WTC11 (cell line): ENCODE results near the gene MT1G. TPM values are rescaled to one million over a fixed set of nuclear protein-coding genes. Genes with fewer than 3 reads are reported as not detected.

Experiments used
- ATAC-seq: fragments of 200-7000 bp; cut with Tn5 transposase; 2 replicates; pipeline ENCODE4 v1.10.0; 2021; ENCODE audit warnings: mild to moderate bottlenecking, moderate library complexity
- CTCF ChIA-PET: fragments of 300-600 bp; sonication (Branson Sonifier 250); formaldehyde crosslinking; loops from one replicate; lab custom pipeline; 2021; ENCODE audit warnings: antibody characterized with exemption; lab: Charles Lee
- POLR2A ChIA-PET: fragments of 350-600 bp; sonication (Branson Sonifier 250); formaldehyde crosslinking; loops from one replicate; lab custom pipeline; 2021; ENCODE audit warnings: antibody characterized with exemption; lab: Charles Lee
- DNase-seq: peaks from one replicate; pipeline ENCODE4 v3.0.0; 2021; ENCODE audit warnings: low spot score
- H3K27ac Mint-ChIP-seq: 2 replicates; pipeline ENCODE4 v1.8.0; 2021; ENCODE audit warnings: mixed read lengths
- H3K27me3 Mint-ChIP-seq: 2 replicates; pipeline ENCODE4 v1.8.0; 2021; ENCODE audit warnings: low read depth, mild to moderate bottlenecking, moderate library complexity, mixed read lengths
- H3K36me3 Mint-ChIP-seq: 2 replicates; pipeline ENCODE4 v1.8.0; 2021; ENCODE audit warnings: mixed read lengths
- H3K4me1 Mint-ChIP-seq: 2 replicates; pipeline ENCODE4 v1.8.0; 2022; ENCODE audit warnings: mixed read lengths
- H3K4me3 Mint-ChIP-seq: 2 replicates; pipeline ENCODE4 v1.8.0; 2021; ENCODE audit warnings: mild to moderate bottlenecking, moderate library complexity, mixed read lengths
- H3K9me3 Mint-ChIP-seq: 2 replicates; pipeline ENCODE4 v1.8.0; 2021; ENCODE audit warnings: mixed read lengths
- CBFB ChIP-seq: sonication (generic); formaldehyde crosslinking; IDR thresholded peaks from 2 replicates; pipeline ENCODE4 v1.8.1; 2022; ENCODE audit warnings: mild to moderate bottlenecking, low read depth, missing genetic modification reagents
- FOXK1 ChIP-seq: sonication (generic); formaldehyde crosslinking; IDR thresholded peaks from 2 replicates; pipeline ENCODE4 v1.8.0; 2022; ENCODE audit warnings: mild to moderate bottlenecking, moderate library complexity, missing genetic modification reagents
- GABPB1 ChIP-seq: sonication (generic); formaldehyde crosslinking; IDR thresholded peaks from 2 replicates; pipeline ENCODE4 v1.8.1; 2023; ENCODE audit warnings: mild to moderate bottlenecking, missing genetic modification reagents
- IRF2 ChIP-seq: sonication (generic); formaldehyde crosslinking; IDR thresholded peaks from 2 replicates; pipeline ENCODE4 v1.8.0; 2022; ENCODE audit warnings: low read depth, missing genetic modification reagents, borderline replicate concordance
- MYBL2 ChIP-seq: sonication (generic); formaldehyde crosslinking; IDR thresholded peaks from 2 replicates; pipeline ENCODE4 v1.8.1; 2023; ENCODE audit warnings: mild to moderate bottlenecking, moderate library complexity, missing genetic modification reagents
- NFE2L1 ChIP-seq: sonication (generic); formaldehyde crosslinking; IDR thresholded peaks from 2 replicates; pipeline ENCODE4 v1.8.1; 2023; ENCODE audit warnings: missing genetic modification reagents
- NFYB ChIP-seq: sonication (generic); formaldehyde crosslinking; conservative IDR thresholded peaks from 2 replicates; pipeline ENCODE4 v1.8.0; 2022; ENCODE audit warnings: low read depth, missing genetic modification reagents
- NR1H2 ChIP-seq: sonication (generic); formaldehyde crosslinking; IDR thresholded peaks from 2 replicates; pipeline ENCODE4 v1.9.0; 2021; ENCODE audit warnings: mild to moderate bottlenecking, moderate library complexity, missing genetic modification reagents
- PRRX2 ChIP-seq: fragments of 250-450 bp; sonication (Bioruptor Pico); IDR thresholded peaks from 2 replicates; pipeline ENCODE4 v1.8.0; 2021; ENCODE audit warnings: mild to moderate bottlenecking
- SOX15 ChIP-seq: fragments of 250-450 bp; sonication (Bioruptor Pico); IDR thresholded peaks from 2 replicates; pipeline ENCODE4 v1.9.0; 2021; ENCODE audit warnings: mild to moderate bottlenecking
- SP1 ChIP-seq: sonication (generic); formaldehyde crosslinking; conservative IDR thresholded peaks from 2 replicates; pipeline ENCODE4 v1.8.1; 2022; ENCODE audit warnings: missing genetic modification reagents
- TCF7 ChIP-seq: sonication (generic); formaldehyde crosslinking; IDR thresholded peaks from 2 replicates; pipeline ENCODE4 v1.8.0; 2022; ENCODE audit warnings: mild to moderate bottlenecking, low read depth, missing genetic modification reagents, moderate library complexity
- ZNF396 ChIP-seq: fragments of 250-450 bp; sonication (Bioruptor Pico); IDR thresholded peaks from 2 replicates; pipeline ENCODE4 v1.8.0; 2021; ENCODE audit warnings: mild to moderate bottlenecking, moderate library complexity, borderline replicate concordance
- ZNF416 ChIP-seq: fragments of 250-450 bp; sonication (Bioruptor Pico); IDR thresholded peaks from 2 replicates; pipeline ENCODE4 v1.9.0; 2021; ENCODE audit warnings: mild to moderate bottlenecking, inconsistent platforms
- total RNA-seq: library from RNA; stranded (reverse); gene quantifications from 3 replicates; pipeline ENCODE4 v1.2.3, GENCODE V29; 2021
- TF ChIP-seq, protein P1 (sequence below): sonication (generic); formaldehyde crosslinking; IDR thresholded peaks from 2 replicates; pipeline ENCODE4 v1.8.0; 2022; ENCODE audit warnings: mild to moderate bottlenecking, missing genetic modification reagents
- TF ChIP-seq, protein P2 (sequence below): fragments of 250-450 bp; sonication (Bioruptor Pico); IDR thresholded peaks from 2 replicates; pipeline ENCODE4 v1.9.0; 2021; ENCODE audit warnings: mild to moderate bottlenecking, borderline replicate concordance
- TF ChIP-seq, protein P3 (sequence below): sonication (generic); formaldehyde crosslinking; IDR thresholded peaks from 2 replicates; pipeline ENCODE4 v1.8.1; 2023; ENCODE audit warnings: mild to moderate bottlenecking, missing genetic modification reagents, borderline replicate concordance
- TF ChIP-seq, protein P4 (sequence below): sonication (generic); formaldehyde crosslinking; IDR thresholded peaks from 2 replicates; pipeline ENCODE4 v1.8.1; 2022; ENCODE audit warnings: mild to moderate bottlenecking, missing genetic modification reagents, moderate library complexity, borderline replicate concordance
- TF ChIP-seq, protein P5 (sequence below): fragments of 250-450 bp; sonication (Bioruptor Pico); IDR thresholded peaks from 2 replicates; pipeline ENCODE4 v1.9.0; 2021; ENCODE audit warnings: moderate library complexity, mild to moderate bottlenecking, inconsistent platforms, borderline replicate concordance

The MT1G gene
- total RNA-seq, 1 experiment from 2014 or later = 333 TPM

DNA sequence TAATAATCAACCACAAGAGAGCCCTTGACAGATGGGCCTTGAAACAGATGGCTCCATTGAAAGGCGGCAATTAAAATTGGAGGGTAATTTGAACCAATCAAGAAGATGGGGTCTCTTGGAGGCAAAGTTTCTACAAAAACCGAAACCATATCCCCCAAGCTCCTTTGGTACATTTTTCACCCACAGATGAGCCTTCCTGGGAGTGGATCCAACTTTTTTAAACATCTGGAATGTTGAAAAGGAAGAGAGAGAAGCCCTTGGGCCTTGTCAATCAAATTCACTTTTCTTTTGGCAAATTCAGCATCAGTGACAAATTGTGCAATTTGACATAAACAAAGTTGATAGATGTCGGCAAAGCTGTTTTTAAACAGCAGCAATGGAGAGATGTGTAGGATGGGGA lies 48.9 kb upstream of the MT1G start:
- H3K9me3 Mint-ChIP-seq = peaks cover 5% of the 10 kb centered on the region; the same call in 1 of the 2 replicates
- ChIA-PET CTCF (interaction anchor here (0.6 to 5.0 kb wide), 3 partner anchors 8 to 116 kb away, joined by 3 to 18 read pairs (median 3); no protein-coding TSS in a partner anchor), POLR2A (no interaction called here)

DNA sequence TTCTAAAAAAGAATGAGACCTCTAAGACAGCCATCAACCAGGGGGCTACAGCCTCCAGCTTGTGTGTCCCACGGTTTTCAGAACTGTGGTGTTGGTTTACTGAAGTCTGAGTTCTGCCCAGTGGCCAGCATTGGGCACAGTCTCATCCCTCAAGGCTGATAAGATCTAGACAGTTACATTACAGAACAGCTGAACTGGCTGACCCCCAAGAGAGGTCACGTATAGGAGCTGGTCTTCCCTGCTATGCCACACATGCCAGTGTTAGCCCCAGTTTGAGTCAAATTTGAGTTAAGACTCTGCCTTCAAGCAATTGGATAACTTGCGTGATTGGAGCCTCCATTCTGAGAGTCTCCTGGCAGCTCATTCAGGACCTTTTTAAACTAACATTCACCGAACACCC lies 47.3 kb upstream of the MT1G start:
- ATAC-seq (no peak), DNase-seq (no peak)
- TF ChIP-seq, protein P1, sequence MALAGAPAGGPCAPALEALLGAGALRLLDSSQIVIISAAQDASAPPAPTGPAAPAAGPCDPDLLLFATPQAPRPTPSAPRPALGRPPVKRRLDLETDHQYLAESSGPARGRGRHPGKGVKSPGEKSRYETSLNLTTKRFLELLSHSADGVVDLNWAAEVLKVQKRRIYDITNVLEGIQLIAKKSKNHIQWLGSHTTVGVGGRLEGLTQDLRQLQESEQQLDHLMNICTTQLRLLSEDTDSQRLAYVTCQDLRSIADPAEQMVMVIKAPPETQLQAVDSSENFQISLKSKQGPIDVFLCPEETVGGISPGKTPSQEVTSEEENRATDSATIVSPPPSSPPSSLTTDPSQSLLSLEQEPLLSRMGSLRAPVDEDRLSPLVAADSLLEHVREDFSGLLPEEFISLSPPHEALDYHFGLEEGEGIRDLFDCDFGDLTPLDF = no peak
- TF ChIP-seq NFYB (CRISPR knock-in tag) (no peak), GABPB1 (CRISPR knock-in tag) (no peak)
- H3K27ac Mint-ChIP-seq = no peak overlapping the region
- H3K36me3 Mint-ChIP-seq = no peaks in the 10 kb centered on the region
- H3K27me3 Mint-ChIP-seq = peaks cover 15% of the 10 kb centered on the region; the same call in 1 of the 2 replicates
- POLR2A ChIA-PET = no interaction called here
- CTCF ChIA-PET = interaction anchor here (1.1 kb wide), 1 partner anchor 13 kb away, joined by 5 read pairs; no protein-coding TSS in a partner anchor
- peaks cover 3% of the 10 kb centered on the region; the same call in 1 of the 2 replicates for H3K4me1 Mint-ChIP-seq
- no peak overlapping the region for H3K4me3 Mint-ChIP-seq
- H3K9me3 Mint-ChIP-seq = peaks cover 5% of the 10 kb centered on the region; the same call in 1 of the 2 replicates

More for the DNA sequence above, 48.9 kb upstream of the MT1G start:
- TF ChIP-seq NR1H2 (CRISPR knock-in tag) (no peak), PRRX2 (CRISPR knock-in tag) (no peak), MYBL2 (CRISPR knock-in tag) (no peak)
- Mint-ChIP-seq H3K27ac (no peak overlapping the region), H3K27me3 (peaks cover 15% of the 10 kb centered on the region), H3K4me3 (no peak overlapping the region), H3K36me3 (no peaks in the 10 kb centered on the region), H3K4me1 (peaks cover 3% of the 10 kb centered on the region; the same call in 1 of the 2 replicates)
- no peak for DNase-seq
- no peak for ATAC-seq

DNA sequence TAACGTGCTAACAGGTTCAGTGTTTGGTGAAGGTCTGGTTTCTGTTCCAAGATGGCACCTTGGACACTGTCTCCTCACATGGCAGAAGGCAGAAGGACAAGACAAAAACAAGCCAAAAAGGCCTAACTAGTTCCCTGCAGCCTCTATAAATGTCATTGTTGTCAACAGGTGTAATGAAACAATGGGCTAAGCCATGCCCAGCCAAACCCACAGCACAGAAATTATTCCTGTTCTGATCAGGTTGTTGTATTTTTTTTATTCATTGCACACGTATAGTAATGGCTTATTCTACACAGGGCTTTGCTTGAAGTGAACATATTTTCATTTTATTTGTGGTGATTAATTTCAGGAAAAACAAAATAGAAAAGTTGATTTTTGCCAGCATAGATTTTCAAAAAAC lies 45.9 kb upstream of the MT1G start:
- H3K9me3 Mint-ChIP-seq = peaks cover 5% of the 10 kb centered on the region; the same call in 1 of the 2 replicates
- peaks cover 15% of the 10 kb centered on the region; the same call in 1 of the 2 replicates for H3K27me3 Mint-ChIP-seq
- no peak for ATAC-seq
- H3K4me3 Mint-ChIP-seq = no peak overlapping the region
- no peak overlapping the region for H3K27ac Mint-ChIP-seq
- POLR2A ChIA-PET = no interaction called here
- CTCF ChIA-PET = interaction anchor here (1.1 kb wide), 1 partner anchor 12 kb away, joined by 5 read pairs; no protein-coding TSS in a partner anchor
- no peaks in the 10 kb centered on the region for H3K36me3 Mint-ChIP-seq
- DNase-seq = no peak
- H3K4me1 Mint-ChIP-seq = peaks cover 8% of the 10 kb centered on the region
- TF ChIP-seq, protein P2, sequence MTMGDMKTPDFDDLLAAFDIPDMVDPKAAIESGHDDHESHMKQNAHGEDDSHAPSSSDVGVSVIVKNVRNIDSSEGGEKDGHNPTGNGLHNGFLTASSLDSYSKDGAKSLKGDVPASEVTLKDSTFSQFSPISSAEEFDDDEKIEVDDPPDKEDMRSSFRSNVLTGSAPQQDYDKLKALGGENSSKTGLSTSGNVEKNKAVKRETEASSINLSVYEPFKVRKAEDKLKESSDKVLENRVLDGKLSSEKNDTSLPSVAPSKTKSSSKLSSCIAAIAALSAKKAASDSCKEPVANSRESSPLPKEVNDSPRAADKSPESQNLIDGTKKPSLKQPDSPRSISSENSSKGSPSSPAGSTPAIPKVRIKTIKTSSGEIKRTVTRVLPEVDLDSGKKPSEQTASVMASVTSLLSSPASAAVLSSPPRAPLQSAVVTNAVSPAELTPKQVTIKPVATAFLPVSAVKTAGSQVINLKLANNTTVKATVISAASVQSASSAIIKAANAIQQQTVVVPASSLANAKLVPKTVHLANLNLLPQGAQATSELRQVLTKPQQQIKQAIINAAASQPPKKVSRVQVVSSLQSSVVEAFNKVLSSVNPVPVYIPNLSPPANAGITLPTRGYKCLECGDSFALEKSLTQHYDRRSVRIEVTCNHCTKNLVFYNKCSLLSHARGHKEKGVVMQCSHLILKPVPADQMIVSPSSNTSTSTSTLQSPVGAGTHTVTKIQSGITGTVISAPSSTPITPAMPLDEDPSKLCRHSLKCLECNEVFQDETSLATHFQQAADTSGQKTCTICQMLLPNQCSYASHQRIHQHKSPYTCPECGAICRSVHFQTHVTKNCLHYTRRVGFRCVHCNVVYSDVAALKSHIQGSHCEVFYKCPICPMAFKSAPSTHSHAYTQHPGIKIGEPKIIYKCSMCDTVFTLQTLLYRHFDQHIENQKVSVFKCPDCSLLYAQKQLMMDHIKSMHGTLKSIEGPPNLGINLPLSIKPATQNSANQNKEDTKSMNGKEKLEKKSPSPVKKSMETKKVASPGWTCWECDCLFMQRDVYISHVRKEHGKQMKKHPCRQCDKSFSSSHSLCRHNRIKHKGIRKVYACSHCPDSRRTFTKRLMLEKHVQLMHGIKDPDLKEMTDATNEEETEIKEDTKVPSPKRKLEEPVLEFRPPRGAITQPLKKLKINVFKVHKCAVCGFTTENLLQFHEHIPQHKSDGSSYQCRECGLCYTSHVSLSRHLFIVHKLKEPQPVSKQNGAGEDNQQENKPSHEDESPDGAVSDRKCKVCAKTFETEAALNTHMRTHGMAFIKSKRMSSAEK (CRISPR knock-in tag) = no peak
- TF ChIP-seq PRRX2 (CRISPR knock-in tag) = no peak
- TF ChIP-seq IRF2 (CRISPR knock-in tag) = no peak
- no peak for TF ChIP-seq TCF7 (CRISPR knock-in tag)
- TF ChIP-seq SOX15 = no peak
- TF ChIP-seq ZNF396 (CRISPR knock-in tag) = no peak
- TF ChIP-seq ZNF416 (CRISPR knock-in tag) = no peak
- no peak for TF ChIP-seq SP1 (CRISPR knock-in tag)
- no peak for TF ChIP-seq NFE2L1 (CRISPR knock-in tag)
- TF ChIP-seq, protein P3, sequence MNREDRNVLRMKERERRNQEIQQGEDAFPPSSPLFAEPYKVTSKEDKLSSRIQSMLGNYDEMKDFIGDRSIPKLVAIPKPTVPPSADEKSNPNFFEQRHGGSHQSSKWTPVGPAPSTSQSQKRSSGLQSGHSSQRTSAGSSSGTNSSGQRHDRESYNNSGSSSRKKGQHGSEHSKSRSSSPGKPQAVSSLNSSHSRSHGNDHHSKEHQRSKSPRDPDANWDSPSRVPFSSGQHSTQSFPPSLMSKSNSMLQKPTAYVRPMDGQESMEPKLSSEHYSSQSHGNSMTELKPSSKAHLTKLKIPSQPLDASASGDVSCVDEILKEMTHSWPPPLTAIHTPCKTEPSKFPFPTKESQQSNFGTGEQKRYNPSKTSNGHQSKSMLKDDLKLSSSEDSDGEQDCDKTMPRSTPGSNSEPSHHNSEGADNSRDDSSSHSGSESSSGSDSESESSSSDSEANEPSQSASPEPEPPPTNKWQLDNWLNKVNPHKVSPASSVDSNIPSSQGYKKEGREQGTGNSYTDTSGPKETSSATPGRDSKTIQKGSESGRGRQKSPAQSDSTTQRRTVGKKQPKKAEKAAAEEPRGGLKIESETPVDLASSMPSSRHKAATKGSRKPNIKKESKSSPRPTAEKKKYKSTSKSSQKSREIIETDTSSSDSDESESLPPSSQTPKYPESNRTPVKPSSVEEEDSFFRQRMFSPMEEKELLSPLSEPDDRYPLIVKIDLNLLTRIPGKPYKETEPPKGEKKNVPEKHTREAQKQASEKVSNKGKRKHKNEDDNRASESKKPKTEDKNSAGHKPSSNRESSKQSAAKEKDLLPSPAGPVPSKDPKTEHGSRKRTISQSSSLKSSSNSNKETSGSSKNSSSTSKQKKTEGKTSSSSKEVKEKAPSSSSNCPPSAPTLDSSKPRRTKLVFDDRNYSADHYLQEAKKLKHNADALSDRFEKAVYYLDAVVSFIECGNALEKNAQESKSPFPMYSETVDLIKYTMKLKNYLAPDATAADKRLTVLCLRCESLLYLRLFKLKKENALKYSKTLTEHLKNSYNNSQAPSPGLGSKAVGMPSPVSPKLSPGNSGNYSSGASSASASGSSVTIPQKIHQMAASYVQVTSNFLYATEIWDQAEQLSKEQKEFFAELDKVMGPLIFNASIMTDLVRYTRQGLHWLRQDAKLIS (CRISPR knock-in tag) = no peak
- TF ChIP-seq NFYB (CRISPR knock-in tag) = no peak
- TF ChIP-seq, protein P1 = no peak
- TF ChIP-seq, protein P4, sequence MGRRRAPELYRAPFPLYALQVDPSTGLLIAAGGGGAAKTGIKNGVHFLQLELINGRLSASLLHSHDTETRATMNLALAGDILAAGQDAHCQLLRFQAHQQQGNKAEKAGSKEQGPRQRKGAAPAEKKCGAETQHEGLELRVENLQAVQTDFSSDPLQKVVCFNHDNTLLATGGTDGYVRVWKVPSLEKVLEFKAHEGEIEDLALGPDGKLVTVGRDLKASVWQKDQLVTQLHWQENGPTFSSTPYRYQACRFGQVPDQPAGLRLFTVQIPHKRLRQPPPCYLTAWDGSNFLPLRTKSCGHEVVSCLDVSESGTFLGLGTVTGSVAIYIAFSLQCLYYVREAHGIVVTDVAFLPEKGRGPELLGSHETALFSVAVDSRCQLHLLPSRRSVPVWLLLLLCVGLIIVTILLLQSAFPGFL (CRISPR knock-in tag) = no peak
- no peak for TF ChIP-seq FOXK1
- no peak for TF ChIP-seq CBFB (CRISPR knock-in tag)
- TF ChIP-seq, protein P5, sequence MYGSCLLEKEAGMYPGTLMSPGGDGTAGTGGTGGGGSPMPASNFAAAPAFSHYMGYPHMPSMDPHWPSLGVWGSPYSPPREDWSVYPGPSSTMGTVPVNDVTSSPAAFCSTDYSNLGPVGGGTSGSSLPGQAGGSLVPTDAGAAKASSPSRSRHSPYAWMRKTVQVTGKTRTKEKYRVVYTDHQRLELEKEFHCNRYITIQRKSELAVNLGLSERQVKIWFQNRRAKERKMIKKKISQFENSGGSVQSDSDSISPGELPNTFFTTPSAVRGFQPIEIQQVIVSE = no peak
